OCI-LY3 (cell line): ENCODE measurements around the gene SNCG.

Experiments used
- EZH2phosphoT487 ChIP-seq: fragments of 200-600 bp; shearing (Covaris generic); IDR thresholded peaks from 2 replicates; pipeline ENCODE4 v1.6.1; 2018; ENCODE audit warnings: antibody characterized with exemption, mixed run types, low read depth
- TF ChIP-seq, protein P1 (sequence below): fragments of 200-600, 300-600 bp; sonication (generic); IDR thresholded peaks from 2 replicates; pipeline ENCODE4 v1.5.1; 2014; ENCODE audit warnings: antibody characterized with exemption, low read length, low read depth

DNA sequence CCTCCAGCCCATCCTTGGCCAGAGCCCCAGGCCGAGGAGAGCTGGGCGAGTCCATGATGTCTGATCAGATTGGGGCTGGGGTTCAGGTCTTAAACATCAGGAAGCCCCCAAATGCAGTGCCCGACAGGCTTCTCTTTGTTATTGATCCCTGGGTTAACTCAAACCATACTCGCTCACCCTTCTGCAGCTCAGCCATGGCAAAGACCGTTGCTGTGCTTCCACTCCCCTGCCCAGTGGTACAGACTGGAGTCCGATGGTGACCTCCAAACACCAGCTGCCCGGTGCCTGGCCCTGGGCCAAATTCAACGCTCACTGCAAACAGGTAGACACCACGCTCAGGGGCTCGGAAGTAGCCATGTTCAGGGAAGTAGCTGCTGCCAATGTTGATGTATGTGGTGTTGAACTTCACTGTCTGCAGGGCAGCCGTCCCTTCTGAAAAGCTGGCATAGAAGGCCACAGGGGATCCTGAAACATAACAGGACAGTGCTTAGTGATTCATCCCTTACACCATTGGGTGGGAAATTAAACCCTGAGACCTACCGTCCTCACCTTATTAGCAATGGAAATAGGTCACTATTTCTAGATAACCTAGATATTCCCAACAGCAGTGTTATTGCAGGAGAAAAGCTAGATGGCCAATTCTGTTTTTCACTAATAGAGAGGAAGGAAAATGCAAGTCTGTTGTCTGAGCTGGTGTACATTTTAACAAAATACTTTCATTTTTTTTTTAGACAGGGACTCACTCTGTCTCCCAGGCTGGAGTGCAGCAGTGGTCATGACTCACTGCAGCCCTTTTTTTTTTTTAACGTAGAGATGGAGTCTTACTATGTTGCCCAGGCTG lies 21.5 kb upstream of the SNCG start:
- no peak for TF ChIP-seq EZH2phosphoT487
- TF ChIP-seq, protein P1, sequence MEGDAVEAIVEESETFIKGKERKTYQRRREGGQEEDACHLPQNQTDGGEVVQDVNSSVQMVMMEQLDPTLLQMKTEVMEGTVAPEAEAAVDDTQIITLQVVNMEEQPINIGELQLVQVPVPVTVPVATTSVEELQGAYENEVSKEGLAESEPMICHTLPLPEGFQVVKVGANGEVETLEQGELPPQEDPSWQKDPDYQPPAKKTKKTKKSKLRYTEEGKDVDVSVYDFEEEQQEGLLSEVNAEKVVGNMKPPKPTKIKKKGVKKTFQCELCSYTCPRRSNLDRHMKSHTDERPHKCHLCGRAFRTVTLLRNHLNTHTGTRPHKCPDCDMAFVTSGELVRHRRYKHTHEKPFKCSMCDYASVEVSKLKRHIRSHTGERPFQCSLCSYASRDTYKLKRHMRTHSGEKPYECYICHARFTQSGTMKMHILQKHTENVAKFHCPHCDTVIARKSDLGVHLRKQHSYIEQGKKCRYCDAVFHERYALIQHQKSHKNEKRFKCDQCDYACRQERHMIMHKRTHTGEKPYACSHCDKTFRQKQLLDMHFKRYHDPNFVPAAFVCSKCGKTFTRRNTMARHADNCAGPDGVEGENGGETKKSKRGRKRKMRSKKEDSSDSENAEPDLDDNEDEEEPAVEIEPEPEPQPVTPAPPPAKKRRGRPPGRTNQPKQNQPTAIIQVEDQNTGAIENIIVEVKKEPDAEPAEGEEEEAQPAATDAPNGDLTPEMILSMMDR = no peak
